SKM-1 (cell line): ENCODE data around the gene GPR42.
"Not testable (repeated sequence)": the region's sequence is repeated elsewhere in the genome, so short reads cannot be mapped to it uniquely, and the experiment has no call there.

Source experiments
- DNase-seq: peaks from one replicate; lab custom pipeline; 2025; ENCODE audit not compliant: unreplicated experiment; lab: John Stamatoyannopoulos, UW

Gene GPR42

GRCh38 chr19:35346193-35347052 is 24.4 kb upstream of the GPR42 start:
- DNase-seq = no peak

GRCh38 chr19:35347171-35347929 is 23.5 kb upstream of the GPR42 start, which contains the start of gene FFAR1:
Gene FFAR1, plus strand, starts transcription at chr19:35347902. Its CDS starts 3,650 bp downstream, at chr19:35351552.
- peak; percentile 80 for DNase-seq

GRCh38 chr19:35347930-35348298 is 23.0 kb upstream of the GPR42 start:
- no peak for DNase-seq

GRCh38 chr19:35348911-35349611 is 21.8 kb upstream of the GPR42 start:
- no peak for DNase-seq

- no peak for DNase-seq
Measured at GRCh38 chr19:35349614-35350521, 21.0 kb upstream of the GPR42 start.

GRCh38 chr19:35350591-35350990 is 20.3 kb upstream of the GPR42 start:
- DNase-seq = no peak

GRCh38 chr19:35351411-35352176 is 19.3 kb upstream of the GPR42 start:
- DNase-seq = no peak

- DNase-seq = no peak
Measured at GRCh38 chr19:35352177-35352447, 18.8 kb upstream of the GPR42 start.

GRCh38 chr19:35352448-35353304 is 18.2 kb upstream of the GPR42 start:
- peak; percentile 69 for DNase-seq

GRCh38 chr19:35353635-35354034 is 17.2 kb upstream of the GPR42 start:
- no peak for DNase-seq

GRCh38 chr19:35354898-35355297 is 16.0 kb upstream of the GPR42 start:
- no peak for DNase-seq

- no peak for DNase-seq
Measured at GRCh38 chr19:35355791-35356460, 14.9 kb upstream of the GPR42 start.

GRCh38 chr19:35357867-35358573 is 12.8 kb upstream of the GPR42 start, which contains the start of gene FFAR3:
Gene FFAR3, plus strand, starts transcription at chr19:35358460. Its CDS starts 431 bp downstream, at chr19:35358891.
- peak; percentile 54 for DNase-seq

GRCh38 chr19:35358834-35359233 is 12.0 kb upstream of the GPR42 start:
- DNase-seq = not testable (repeated sequence)

- DNase-seq = not testable (repeated sequence)
Measured at GRCh38 chr19:35359395-35359794, 11.5 kb upstream of the GPR42 start.

- DNase-seq = not testable (repeated sequence)
Measured at GRCh38 chr19:35360081-35360480, 10.8 kb upstream of the GPR42 start.

- DNase-seq = no peak
Measured at GRCh38 chr19:35360880-35361420, 9.9 kb upstream of the GPR42 start.
